HepG2 (cell line): ENCODE measurements around the gene CCDC124. TPM values are rescaled to one million over a fixed set of nuclear protein-coding genes. Genes with fewer than 3 reads are reported as not detected.

Experiments
- ATAC-seq: fragments of 200-7000 bp; cut with Tn5 transposase; 3 replicates; pipeline ENCODE4 v1.9.1; 2020; ENCODE audit warnings: mild to moderate bottlenecking, moderate library complexity
- BruUV-seq: library from RNA; stranded (reverse); fragments of 400-500 nt; replicated peaks from 2 replicates; lab custom pipeline; 2021; lab: Mats Ljungman, UMichigan
- CTCF ChIA-PET: fragments of 300-600 bp; formaldehyde crosslinking; extraction: SDS; loops from one replicate; lab custom pipeline; 2021; ENCODE audit warnings: low total read pairs, inconsistent platforms, low intra/inter-chr PET ratio; lab: Yijun Ruan, JAX
- POLR2A ChIA-PET: fragments of 350-600 bp; sonication (Branson Sonifier 250); formaldehyde crosslinking; loops from one replicate; lab custom pipeline; 2020; ENCODE audit warnings: antibody characterized with exemption, inconsistent platforms; lab: Yijun Ruan, JAX
- DNase-seq: peaks from one replicate; pipeline ENCODE4 v3.0.0-alpha.2; 2015; ENCODE audit warnings: low spot score
- FAIRE-seq: peaks from 3 replicates; lab custom pipeline; 2011; peaks lifted over from hg19 to GRCh38; lab: Jason Lieb, UNC
- H2AFZ ChIP-seq: one replicate; pipeline ENCODE4 v1.6.1; 2011; ENCODE audit warnings: low read length, inconsistent platforms
- H3K27ac ChIP-seq: fragments of 300-600 bp; 3 replicates; pipeline ENCODE4 v1.8.0; 2011; ENCODE audit warnings: mixed run types, mild to moderate bottlenecking, mixed read lengths, low read length, inconsistent platforms; ENCODE audit not compliant: insufficient read depth; ENCODE audit errors: extremely low read length
- H3K27me3 ChIP-seq, 2 experiments: fragments of 200-600 bp in 1 of 2; 2 replicates in 1 of 2; 3 replicates in 1 of 2; pipeline versions ENCODE4 v1.6.0 to v1.8.0; 2011; ENCODE audit warnings: low read length in 2 of 2, mild to moderate bottlenecking in 2 of 2, moderate library complexity in 2 of 2, inconsistent platforms in 1 of 2; ENCODE audit not compliant: insufficient read depth in 2 of 2, control insufficient read depth in 1 of 2
- H3K36me3 ChIP-seq, 2 experiments: fragments of 200-600 bp in 1 of 2; replicated peaks in 1 of 2; 2 replicates in 1 of 2; 3 replicates in 1 of 2; pipeline versions ENCODE4 v1.5.1 to v1.8.0; 2011; ENCODE audit warnings: low read length in 2 of 2, inconsistent platforms in 1 of 2; ENCODE audit not compliant: insufficient read depth in 2 of 2, control insufficient read depth in 1 of 2
- H3K4me1 ChIP-seq: 2 replicates; pipeline ENCODE4 v1.5.1; 2012; ENCODE audit warnings: low read length, inconsistent platforms; ENCODE audit not compliant: insufficient read depth
- H3K4me2 ChIP-seq: 2 replicates; pipeline ENCODE4 v1.6.0; 2011; ENCODE audit warnings: low read depth, low read length, inconsistent platforms
- H3K4me3 ChIP-seq, 3 experiments: fragments of 200-600 bp in 1 of 3; sonication (generic), shearing (Covaris generic) in 1 of 3; replicated peaks in 1 of 3; 2 replicates each; pipeline ENCODE4 v1.5.1; 2011 to 2016; ENCODE audit warnings: low read length in 3 of 3, inconsistent platforms in 2 of 3, low read depth in 2 of 3, mild to moderate bottlenecking in 2 of 3, control low read depth in 1 of 3, mixed read lengths in 1 of 3; ENCODE audit not compliant: insufficient read depth in 1 of 3
- H3K79me2 ChIP-seq: one replicate; pipeline ENCODE4 v1.6.1; 2011; ENCODE audit warnings: low read length, inconsistent platforms; ENCODE audit not compliant: insufficient read depth
- H3K9ac ChIP-seq: 2 replicates; pipeline ENCODE4 v1.6.0; 2011; ENCODE audit warnings: mild to moderate bottlenecking, low read depth, low read length, inconsistent platforms; ENCODE audit not compliant: insufficient read depth
- H3K9me3 ChIP-seq: 2 replicates; pipeline ENCODE4 v1.5.1; 2012; ENCODE audit warnings: mild to moderate bottlenecking, low read length
- H4K20me1 ChIP-seq: 2 replicates; pipeline ENCODE4 v1.6.0; 2011; ENCODE audit warnings: inconsistent platforms, mild to moderate bottlenecking, low read length, moderate library complexity; ENCODE audit not compliant: insufficient read depth
- ARID5B ChIP-seq: IDR thresholded peaks from 2 replicates; pipeline ENCODE4 v1.4.0; 2020; ENCODE audit warnings: mild to moderate bottlenecking, missing genetic modification reagents
- ELF3 ChIP-seq: IDR thresholded peaks from 2 replicates; pipeline ENCODE4 v1.6.1; 2016; ENCODE audit warnings: missing genetic modification reagents, missing compliant biosample characterization
- JARID2 ChIP-seq: sonication (generic); formaldehyde crosslinking; IDR thresholded peaks from 2 replicates; pipeline ENCODE4 v1.8.1; 2023; ENCODE audit warnings: missing genetic modification reagents, inconsistent platforms; ENCODE audit not compliant: insufficient replicate concordance
- NR2F1 ChIP-seq, 2 experiments: fragments of 450-650 bp in 1 of 2; formaldehyde crosslinking in 1 of 2; IDR thresholded peaks; 2 replicates each; pipeline versions ENCODE4 v1.5.0 to v1.6.1; 2016 to 2020; ENCODE audit warnings: mild to moderate bottlenecking in 1 of 2, missing compliant biosample characterization in 1 of 2, missing genetic modification reagents in 1 of 2, moderate library complexity in 1 of 2
- PHF21A ChIP-seq: sonication (generic); formaldehyde crosslinking; IDR thresholded peaks from 2 replicates; pipeline ENCODE4 v1.5.0; 2020; ENCODE audit warnings: mild to moderate bottlenecking, missing genetic modification reagents
- RORA ChIP-seq: sonication (generic); formaldehyde crosslinking; IDR thresholded peaks from 2 replicates; pipeline ENCODE4 v1.5.0; 2020; ENCODE audit warnings: mild to moderate bottlenecking, missing genetic modification reagents, moderate library complexity
- RXRB ChIP-seq: IDR thresholded peaks from 2 replicates; pipeline ENCODE4 v1.6.1; 2016; ENCODE audit warnings: borderline replicate concordance, missing genetic modification reagents, missing compliant biosample characterization
- SALL2 ChIP-seq: sonication (generic); formaldehyde crosslinking; IDR thresholded peaks from 2 replicates; pipeline ENCODE4 v1.8.1; 2023; ENCODE audit warnings: mild to moderate bottlenecking, missing genetic modification reagents, inconsistent platforms
- SIN3A ChIP-seq: IDR thresholded peaks from 2 replicates; pipeline ENCODE4 v1.6.1; 2011; ENCODE audit warnings: low read depth, mild to moderate bottlenecking, control low read depth, low read length, borderline replicate concordance
- SIX1 ChIP-seq: sonication (generic); formaldehyde crosslinking; IDR thresholded peaks from 2 replicates; pipeline ENCODE4 v1.4.0; 2020; ENCODE audit warnings: missing genetic modification reagents, borderline replicate concordance
- SRF ChIP-seq: IDR thresholded peaks from 2 replicates; pipeline ENCODE4 v1.6.1; 2011; ENCODE audit warnings: mild to moderate bottlenecking, low read depth, low read length, moderate library complexity
- ZC3H4 ChIP-seq: sonication (generic); formaldehyde crosslinking; IDR thresholded peaks from 2 replicates; pipeline ENCODE4 v1.4.0; 2020; ENCODE audit warnings: missing genetic modification reagents, borderline replicate concordance
- ZNF367 ChIP-seq: sonication (generic); formaldehyde crosslinking; IDR thresholded peaks from 2 replicates; pipeline ENCODE4 v1.4.0; 2020; ENCODE audit warnings: missing genetic modification reagents, borderline replicate concordance
- in situ Hi-C: cut with HindIII; loops from 2 replicates; pipeline ENCODE4 v1.10.0; 2017; ENCODE audit warnings: low pct_unique_long_range_greater_than_20kb; ENCODE audit not compliant: extremely low pct_ligation_motif_present
- intact Hi-C: fragments of 100-400 bp; cut with micrococcal nuclease; formaldehyde crosslinking; loops from one replicate; pipeline ENCODE4 v1.10.0; 2022; ENCODE audit not compliant: unreplicated experiment
- polyA plus RNA-seq, 8 experiments: library from polyadenylated mRNA; depleted of rRNA in 3 of 8; stranded (reverse) in 7 of 8; unstranded in 1 of 8; fragments of >200 nt; fragmentation: Illumina TruSeq in 4 of 8; extraction: Trizol in 4 of 8; gene quantifications; 2 replicates each; pipeline versions ENCODE4 v1.2.1 to v1.2.3, GENCODE V29; 2011 to 2016; ENCODE audit warnings: low read depth in 4 of 8, missing spikeins in 1 of 8, mixed read lengths in 1 of 8; ENCODE audit not compliant: insufficient read depth in 1 of 8
- total RNA-seq, 5 experiments: library from RNA; depleted of rRNA; stranded (reverse); fragments of >200 nt; fragmentation: Illumina TruSeq; extraction: Trizol; gene quantifications; 2 replicates each; pipeline ENCODE4 v1.2.3, GENCODE V29; 2016; ENCODE audit warnings: low read depth in 1 of 5

Gene CCDC124
- total and polyA plus RNA-seq, 2 of the 13 experiments (the other 11 are each of a cell fraction or from before 2014, with no cell fraction given): 14.9 to 20.3 TPM

DNA sequence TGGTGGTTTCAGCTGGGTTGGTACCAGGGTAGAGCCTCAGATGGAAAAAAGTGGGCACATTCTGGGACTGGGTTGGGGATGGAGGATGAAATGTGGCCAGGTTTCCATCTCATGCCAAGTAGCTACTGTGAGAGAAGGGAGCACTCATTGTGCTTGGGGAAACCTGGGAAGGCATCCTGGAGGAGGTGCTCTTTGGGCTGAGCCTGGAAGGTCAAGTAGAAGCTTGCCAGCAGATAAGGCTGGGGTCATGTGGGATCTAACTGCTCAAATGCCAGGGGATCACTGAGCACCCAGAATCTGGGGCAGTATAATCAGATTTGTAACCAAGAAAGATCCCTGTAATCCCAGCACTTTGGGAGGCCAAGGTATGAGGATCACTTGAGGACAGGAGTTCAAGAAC lies 25.1 kb downstream of the CCDC124 start:
- no peak for ATAC-seq
- POLR2A ChIA-PET: interaction anchor here (1.0 kb wide), 1 partner anchor 65 kb away, joined by 4 read pairs; no protein-coding TSS in a partner anchor
- Histone ChIP-seq H3K36me3 (no peaks in the 10 kb centered on the region), H3K9ac (no peak overlapping the region), H4K20me1 (no peaks in the 10 kb centered on the region), H3K27ac (no peak overlapping the region), H3K27me3 (peaks cover 9 to 26% of the 10 kb centered on the region in 2 experiments; a peak in 4 of 5 replicates), H3K79me2 (no peaks in the 10 kb centered on the region), H3K4me2 (no peak overlapping the region), H3K9me3 (no peaks in the 10 kb centered on the region), H2AFZ (no peak overlapping the region), H3K4me3 (no peak overlapping the region), H3K4me1 (peaks cover 11% of the 10 kb centered on the region)
- BruUV-seq: no TSS peak
- in situ Hi-C loops: no loop called here
- TF ChIP-seq RORA (no peak), SRF (no peak), ARID5B (CRISPR knock-in tag) (no peak), ZNF367 (CRISPR knock-in tag) (no peak), RXRB (CRISPR knock-in tag) (no peak), SIX1 (no peak), NR2F1 (CRISPR knock-in tag; IDR thresholded peaks at IDR 0.05) (no peak), SIN3A (no peak), JARID2 (CRISPR knock-in tag) (no peak), SALL2 (CRISPR knock-in tag) (no peak), PHF21A (CRISPR knock-in tag) (no peak), ELF3 (CRISPR knock-in tag) (no peak), ZC3H4 (CRISPR knock-in tag) (no peak)
- FAIRE-seq: no peak
- no peak for DNase-seq
- intact Hi-C loops: no loop called here
- CTCF ChIA-PET: no interaction called here
